Esophagus squamous epithelium (tissue), 4 donors: ENCODE results near the gene ANKRD28.
"Not testable (repeated sequence)": the region's sequence is repeated elsewhere in the genome, so short reads cannot be mapped to it uniquely, and the experiment has no call there.

Source experiments
- CTCF ChIP-seq, 6 experiments: fragments of 450-650 bp in 4 of 6; fragments of 200-600 bp in 2 of 6; sonication (generic) in 2 of 6; IDR thresholded peaks; one replicate each; pipeline ENCODE4 v1.5.1; 2016 to 2019; ENCODE audit warnings: antibody characterized with exemption in 6 of 6, mild to moderate bottlenecking in 4 of 6, moderate library complexity in 4 of 6
- POLR2A ChIP-seq, 4 donors: fragments of 450-650 bp; IDR thresholded peaks; one replicate each; pipeline ENCODE4 v1.6.1; 2017; ENCODE audit warnings: antibody characterized with exemption in 4 of 4, mild to moderate bottlenecking in 4 of 4, moderate library complexity in 3 of 4

DNA sequence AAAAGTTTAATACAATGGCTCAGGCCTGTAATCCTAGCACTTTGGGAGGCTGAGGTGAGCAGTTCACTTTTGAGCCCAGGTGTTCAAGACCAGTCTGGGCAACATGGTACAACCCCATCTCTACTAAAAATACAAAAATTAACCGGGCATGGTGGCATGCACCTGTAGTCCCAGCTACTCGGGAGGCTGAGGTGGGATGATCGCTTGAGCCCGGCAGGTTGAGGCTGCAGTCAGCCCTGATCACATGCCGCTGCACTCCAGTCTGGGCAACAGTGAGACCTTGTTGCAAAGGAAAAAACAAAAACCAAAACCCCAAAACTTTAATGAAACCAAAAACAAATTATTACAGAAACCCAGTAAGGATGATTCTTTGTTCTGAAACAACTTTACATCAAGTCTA is 15.3 kb upstream of the ANKRD28 start:
- not testable (repeated sequence) for TF ChIP-seq CTCF, POLR2A (IDR thresholded peaks at IDR 0.05)
